GM21515 (cell line): ENCODE results near the gene GPA33.

ENCODE experiments used
- ATAC-seq: cut with Tn5 transposase; IDR thresholded peaks from one replicate; pipeline ENCODE4 v1.9.1; 2021; ENCODE audit not compliant: unreplicated experiment

Gene GPA33

DNA sequence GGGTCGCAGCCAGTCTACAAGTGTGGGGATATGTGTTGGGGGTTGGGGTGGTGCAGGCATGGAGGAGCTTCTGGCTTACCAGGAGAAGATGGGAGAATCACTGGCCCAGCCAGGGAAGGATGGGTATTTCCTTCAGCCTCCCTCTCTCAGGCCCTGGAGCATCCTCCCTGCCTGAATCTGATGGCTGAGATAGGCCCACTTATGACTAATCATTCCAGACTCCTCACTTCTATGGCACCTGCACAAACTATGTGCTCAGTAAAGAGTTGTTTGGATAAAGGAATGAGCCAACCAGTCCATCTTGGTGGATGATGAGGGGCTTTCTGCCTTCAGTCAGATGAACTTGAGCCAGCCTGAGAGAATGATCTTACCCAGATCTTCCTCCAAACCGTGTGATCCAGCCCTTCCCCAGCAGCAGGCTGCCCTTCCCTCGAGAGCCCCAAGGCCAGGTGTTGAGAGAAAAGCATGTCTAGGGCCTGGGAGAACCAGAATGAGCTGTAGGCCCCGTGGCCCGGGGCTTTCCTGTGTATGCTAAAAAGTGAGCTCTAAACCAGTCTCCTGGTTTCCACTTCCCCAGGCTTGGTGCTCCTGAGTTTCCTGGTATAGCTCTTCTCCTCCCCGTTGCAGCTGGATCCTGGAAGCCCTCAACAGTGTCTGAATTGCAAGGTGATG, 1.3 kb downstream of the GPA33 start:
- ATAC-seq: no peak

DNA sequence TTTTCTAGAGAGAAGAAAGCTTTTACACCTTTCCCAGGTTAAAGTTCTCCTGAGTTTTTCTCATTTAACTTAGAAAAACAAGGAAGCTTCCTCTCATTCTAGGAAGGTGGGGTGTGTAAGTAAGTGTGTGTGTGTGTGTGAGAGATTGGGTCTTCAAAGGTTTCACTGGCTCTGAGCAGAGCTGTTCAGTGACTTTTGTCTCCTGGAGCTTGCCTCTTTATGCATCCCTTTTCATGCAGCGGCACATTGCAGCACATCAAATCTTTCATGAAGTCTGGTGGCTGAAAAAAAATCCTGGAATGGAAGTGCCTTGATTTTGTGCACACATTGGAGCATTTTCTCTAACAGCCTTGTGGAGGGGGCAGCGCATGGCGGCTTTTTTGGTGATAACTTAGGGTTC, 3.4 kb downstream of the GPA33 start:
- ATAC-seq: no peak

- no peak for ATAC-seq
Observed at GRCh38 chr1:167086033-167086432, 4.1 kb downstream of the GPA33 start.

DNA sequence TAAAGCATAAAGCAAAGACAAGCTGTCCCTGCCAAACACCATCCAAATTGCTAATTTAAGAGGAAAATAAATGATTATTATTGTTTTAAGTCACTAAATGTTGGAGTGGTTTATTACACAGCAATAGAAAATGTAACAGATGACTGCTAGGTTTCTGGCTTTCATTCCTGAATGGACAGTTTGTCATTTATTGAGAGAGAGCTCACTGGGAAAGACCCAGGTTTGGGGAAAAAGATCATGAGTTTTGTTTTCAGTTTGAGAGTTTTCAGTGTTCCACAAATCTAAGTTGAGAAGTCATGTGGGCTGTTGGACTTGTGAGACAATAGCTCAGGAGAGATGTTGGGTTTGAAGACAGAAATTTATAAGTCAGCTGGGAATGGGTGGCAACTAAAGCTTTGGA, 5.4 kb downstream of the GPA33 start:
- ATAC-seq: no peak

DNA sequence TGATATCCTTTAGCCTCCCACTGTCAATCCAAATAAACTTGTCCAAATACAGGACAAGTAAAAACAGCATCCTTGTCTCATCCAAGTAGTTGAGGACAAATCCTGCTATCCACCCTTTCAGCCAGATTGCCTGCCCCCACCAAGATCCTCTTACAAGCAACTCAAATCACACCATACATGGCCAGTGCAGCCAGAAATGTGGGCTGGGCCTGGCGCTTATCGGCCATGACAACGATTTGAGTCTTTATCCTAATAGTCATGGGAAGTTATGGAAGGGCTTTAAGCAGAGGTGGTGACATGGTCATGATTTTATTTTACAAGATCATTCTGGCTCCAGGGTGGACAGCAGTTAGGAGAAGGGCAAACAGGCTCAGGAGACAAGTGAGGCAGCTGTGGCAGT, 6.3 kb downstream of the GPA33 start:
- no peak for ATAC-seq

DNA sequence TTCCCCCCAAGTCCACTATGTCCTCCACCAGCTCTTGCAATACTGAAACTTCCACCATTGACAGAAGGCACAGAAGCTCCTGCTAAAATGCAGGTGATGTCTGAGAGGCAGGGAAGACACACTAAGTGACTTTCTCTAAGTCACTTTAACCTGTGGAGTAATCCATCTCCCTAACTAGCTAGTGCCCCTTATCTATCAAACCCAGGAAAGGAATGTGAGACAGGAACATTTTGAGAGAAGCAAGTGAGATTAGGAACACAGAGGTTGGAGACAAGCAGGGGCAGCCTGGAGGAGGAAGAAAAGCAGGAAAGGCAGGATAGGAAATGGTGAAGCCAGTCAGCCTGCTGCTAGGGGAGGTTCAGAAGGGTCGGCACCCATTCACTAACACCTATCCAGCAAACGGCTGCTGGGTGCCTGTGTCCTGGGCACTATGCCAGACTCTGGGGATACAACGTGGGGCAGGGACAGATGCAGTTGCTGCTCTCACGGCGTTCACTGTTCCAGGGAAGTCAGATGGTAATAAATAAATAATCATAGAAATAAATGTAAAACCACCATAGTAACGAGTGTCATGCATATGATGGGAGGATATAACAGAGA, 7.0 kb downstream of the GPA33 start:
- no peak for ATAC-seq

GRCh38 chr1:167082511-167083027, 7.6 kb downstream of the GPA33 start:
- ATAC-seq: no peak

DNA sequence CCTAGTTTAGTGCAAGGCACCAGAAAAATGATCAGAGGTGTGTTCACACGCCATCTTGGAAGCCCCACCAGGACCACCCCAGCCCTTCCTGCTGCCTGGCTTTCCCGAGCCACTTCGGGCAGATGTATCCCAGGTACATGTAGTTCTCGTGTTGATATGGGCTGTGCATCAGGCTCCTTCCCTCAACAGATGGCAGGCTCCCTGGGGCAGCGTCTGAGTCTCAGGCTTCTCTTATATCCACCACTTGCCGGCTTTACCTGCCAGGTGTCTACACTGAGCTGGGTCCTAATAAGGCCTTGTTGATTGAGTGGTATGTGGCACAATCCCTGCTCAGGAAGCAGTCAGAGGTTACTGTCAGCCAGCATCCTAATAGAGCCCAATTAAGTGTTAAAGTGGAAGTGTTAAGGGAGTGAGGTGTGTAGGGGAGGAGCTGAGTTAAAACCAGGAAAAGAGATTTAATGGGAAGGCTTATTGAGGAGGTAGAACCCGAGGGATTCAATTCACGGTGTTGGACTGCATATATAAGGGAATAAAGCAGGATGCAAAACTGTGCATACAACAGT, 8.5 kb downstream of the GPA33 start:
- ATAC-seq: no peak

GRCh38 chr1:167077868-167078210, 12.3 kb downstream of the GPA33 start:
- no peak for ATAC-seq

- ATAC-seq: no peak
Observed at GRCh38 chr1:167077128-167077867, 12.9 kb downstream of the GPA33 start.

DNA sequence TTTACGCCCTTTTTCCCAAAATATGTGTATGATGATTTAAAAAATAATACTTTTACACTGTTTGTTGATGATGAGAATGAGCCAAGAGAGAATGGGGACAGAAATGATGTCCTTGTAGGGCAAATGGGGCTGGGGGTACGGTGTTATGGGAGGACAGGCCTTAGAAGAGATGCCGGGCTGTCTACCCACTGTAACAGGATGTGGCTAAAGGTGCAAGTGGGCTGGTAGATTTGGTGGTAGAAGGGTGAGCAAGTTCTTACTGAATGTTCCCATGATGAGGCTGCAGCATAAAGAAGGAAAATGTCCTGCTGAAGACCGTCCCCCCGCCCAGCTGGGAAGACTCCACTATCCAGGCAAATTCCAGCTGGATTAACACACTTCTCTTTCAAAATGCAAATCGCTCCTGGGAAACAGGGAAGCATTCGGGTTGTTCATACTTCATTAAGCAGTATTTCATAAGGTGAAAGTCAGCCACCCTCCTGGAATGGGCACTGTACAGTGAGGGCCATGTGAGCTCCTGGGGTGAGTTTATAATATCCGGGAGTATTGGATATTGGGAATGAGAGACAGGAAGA, 14.0 kb downstream of the GPA33 start:
- no peak for ATAC-seq

DNA sequence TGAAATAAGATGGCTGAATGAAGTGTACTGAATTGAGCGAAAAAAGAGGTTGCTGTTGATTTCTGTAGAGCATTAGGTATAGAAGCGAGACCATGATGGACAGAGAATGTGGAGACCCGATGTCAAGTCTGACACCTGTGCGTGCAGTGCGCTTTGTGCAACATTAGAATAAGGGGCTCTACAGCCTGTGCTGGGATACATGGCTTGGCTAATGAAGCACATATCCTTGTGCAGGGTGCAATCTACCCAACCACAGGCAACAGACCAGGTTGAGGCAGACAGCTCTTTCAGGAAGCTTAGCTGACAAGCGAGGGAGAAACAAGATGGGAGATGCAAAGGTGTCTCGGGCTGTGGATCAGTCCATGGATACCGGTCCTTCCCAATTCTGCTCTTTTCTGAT, 18.9 kb downstream of the GPA33 start:
- no peak for ATAC-seq

DNA sequence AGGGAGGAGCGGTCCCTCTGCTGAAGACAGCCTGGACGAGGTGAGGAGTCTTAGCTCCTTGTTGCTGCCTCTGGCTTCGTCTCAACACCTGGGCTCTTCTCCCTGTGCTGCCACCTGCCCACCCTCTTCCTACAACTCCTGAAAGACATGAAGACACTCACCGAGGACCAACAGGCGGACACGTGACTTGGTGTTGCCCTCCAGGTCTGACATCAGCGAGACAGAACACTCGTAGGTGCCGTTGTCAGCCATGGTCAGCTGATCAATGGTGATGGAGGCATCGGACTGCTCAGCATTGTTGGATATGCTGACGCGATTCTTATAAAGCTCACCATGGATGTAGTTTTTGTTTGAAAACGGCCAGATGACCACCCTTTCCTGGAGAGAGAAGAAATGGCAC, 21.4 kb downstream of the GPA33 start:
- ATAC-seq: no peak

- no peak for ATAC-seq
Observed at GRCh38 chr1:167067904-167068303, 22.3 kb downstream of the GPA33 start.

DNA sequence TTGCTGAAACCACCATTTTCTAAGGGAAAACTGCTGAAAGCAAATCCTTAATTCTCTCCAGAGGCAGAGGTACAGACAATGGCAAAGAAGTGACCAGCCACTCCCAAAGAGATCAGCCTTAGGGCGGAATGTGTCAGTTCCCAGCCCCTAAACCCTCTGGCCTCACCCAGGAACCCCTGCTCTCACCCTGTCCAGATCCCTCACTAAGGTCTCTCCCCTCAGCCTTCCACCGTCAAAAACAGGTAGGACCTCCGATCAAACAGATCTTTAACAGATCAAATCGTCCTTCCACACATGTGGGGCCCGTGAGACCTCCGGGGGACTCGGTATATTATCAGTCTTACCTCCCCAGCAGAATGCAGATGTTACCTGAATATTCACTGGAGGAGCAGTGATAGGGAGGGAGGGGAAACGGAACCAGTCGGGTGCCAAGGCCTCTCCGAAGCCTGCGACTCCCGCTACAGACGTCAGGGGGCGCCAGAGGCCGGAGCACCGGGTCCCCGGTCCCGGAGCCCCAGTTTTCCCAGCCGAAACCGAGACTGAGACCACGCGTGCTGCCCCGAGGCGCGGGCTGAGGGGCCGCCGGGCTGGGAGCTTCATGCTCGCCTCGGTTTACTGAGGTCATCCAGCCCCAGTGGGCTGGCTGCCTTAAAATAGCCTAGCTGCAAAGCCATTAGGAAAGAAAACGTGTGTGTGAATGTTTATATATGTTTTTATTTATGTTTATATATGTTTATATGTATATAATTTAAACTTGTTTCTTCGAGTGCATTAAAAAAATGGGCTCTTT, 23.6 kb downstream of the GPA33 start:
- ATAC-seq: no peak

DNA sequence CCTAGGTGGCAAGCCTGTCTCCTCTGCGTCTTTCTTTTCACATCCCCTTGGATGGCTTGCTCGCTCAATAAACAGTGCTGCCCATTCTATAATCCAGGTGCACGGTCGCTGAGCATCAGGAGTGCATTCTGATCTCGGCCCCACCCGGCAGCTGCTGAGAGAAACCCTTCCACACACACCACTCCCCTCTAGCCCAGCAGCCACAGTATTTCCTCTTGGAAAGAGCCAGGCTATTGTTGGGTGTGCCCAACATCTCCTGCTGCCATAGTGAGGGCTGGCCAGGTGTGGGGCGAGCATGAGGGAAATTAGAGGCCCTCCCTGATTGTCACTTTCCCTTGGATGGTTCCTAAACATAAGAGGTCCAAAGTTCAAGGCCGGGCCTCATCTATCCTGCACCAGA, 24.7 kb downstream of the GPA33 start:
- no peak for ATAC-seq

- no peak for ATAC-seq
Observed at GRCh38 chr1:167064621-167065020, 25.6 kb downstream of the GPA33 start.

DNA sequence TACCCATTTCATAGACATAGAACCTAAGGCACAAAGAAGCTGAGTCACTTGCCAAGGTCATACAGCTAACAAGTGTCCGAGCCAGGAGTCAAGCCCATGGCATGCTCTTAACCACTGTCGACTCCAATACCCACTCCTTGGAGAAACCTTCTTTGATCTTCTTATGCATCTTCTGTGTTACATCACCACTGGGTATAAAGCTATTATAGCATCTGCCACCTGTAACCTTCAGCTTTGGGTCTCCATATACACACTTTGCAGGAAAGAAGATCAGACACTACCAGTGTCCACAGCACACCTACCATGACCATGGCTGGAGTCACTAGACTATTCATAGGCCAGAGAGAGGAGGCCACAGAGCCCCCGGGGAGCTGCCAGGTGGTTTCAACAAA, 29.1 kb downstream of the GPA33 start:
- no peak for ATAC-seq

GRCh38 chr1:167060141-167061072, 29.8 kb downstream of the GPA33 start:
- ATAC-seq: no peak

GRCh38 chr1:167059809-167060107, 30.4 kb downstream of the GPA33 start:
- ATAC-seq: no peak
